PC-9 (cell line): ENCODE data around the gene CCDC93. TPM values are rescaled to one million over a fixed set of nuclear protein-coding genes. Genes with fewer than 3 reads are reported as not detected.

Experiments
- BruUV-seq: library from RNA; stranded (reverse); fragments of 400-500 nt; replicated peaks from 2 replicates; lab custom pipeline; 2021; lab: Mats Ljungman, UMichigan
- CTCF ChIA-PET: fragments of 300-600 bp; sonication (Branson Sonifier 250); formaldehyde crosslinking; loops from one replicate; lab custom pipeline; 2022; ENCODE audit warnings: antibody characterized with exemption; lab: Charles Lee
- POLR2A ChIA-PET: fragments of 300-600 bp; sonication (Branson Sonifier 250); formaldehyde crosslinking; loops from one replicate; lab custom pipeline; 2022; ENCODE audit warnings: antibody characterized with exemption; ENCODE audit not compliant: unreplicated experiment; lab: Charles Lee
- DNase-seq, 2 experiments: peaks; one replicate each; pipeline versions ENCODE4 v3.0.0 to v3.0.0-alpha.2; 2015 to 2022; ENCODE audit warnings: mixed read lengths in 1 of 2
- H2AFZ ChIP-seq: fragments of 200-600 bp; sonication (generic); 2 replicates; pipeline ENCODE4 v1.8.1; 2017; ENCODE audit warnings: antibody characterized with exemption
- H3F3A ChIP-seq: fragments of 200-600 bp; sonication (generic); 2 replicates; pipeline ENCODE4 v1.8.1; 2017; ENCODE audit warnings: antibody characterized with exemption, mild to moderate bottlenecking, low read depth; ENCODE audit not compliant: insufficient read depth
- H3K27ac ChIP-seq: fragments of 200-600 bp; sonication (generic); 2 replicates; pipeline ENCODE4 v1.6.1; 2016; ENCODE audit warnings: mixed run types
- H3K27me3 ChIP-seq: fragments of 200-600 bp; sonication (generic); 2 replicates; pipeline ENCODE4 v1.6.1; 2016; ENCODE audit warnings: low read depth, mixed run types; ENCODE audit not compliant: insufficient read depth
- H3K36me3 ChIP-seq: fragments of 200-600 bp; sonication (generic); 2 replicates; pipeline ENCODE4 v1.6.1; 2016; ENCODE audit warnings: low read depth, mixed run types
- H3K4me1 ChIP-seq: fragments of 200-600 bp; sonication (generic); replicated peaks from 2 replicates; pipeline ENCODE4 v1.6.1; 2016; ENCODE audit warnings: mixed run types; ENCODE audit not compliant: insufficient read depth
- H3K4me2 ChIP-seq: fragments of 200-600 bp; sonication (generic); 2 replicates; pipeline ENCODE4 v1.6.1; 2017; ENCODE audit warnings: mixed run types
- H3K4me3 ChIP-seq: fragments of 200-600 bp; sonication (generic); 2 replicates; pipeline ENCODE4 v1.6.1; 2016; ENCODE audit warnings: mixed run types
- H3K79me2 ChIP-seq: fragments of 200-600 bp; sonication (generic); 2 replicates; pipeline ENCODE4 v1.6.1; 2017; ENCODE audit warnings: low read depth, mixed run types
- H3K9me2 ChIP-seq: fragments of 200-600 bp; sonication (generic); 2 replicates; pipeline ENCODE4 v1.8.1; 2017; ENCODE audit warnings: mild to moderate bottlenecking; ENCODE audit not compliant: insufficient read depth
- H3K9me3 ChIP-seq: fragments of 200-600 bp; sonication (generic); 2 replicates; pipeline ENCODE4 v1.8.1; 2016; ENCODE audit warnings: low read depth; ENCODE audit not compliant: insufficient read depth
- H4K20me1 ChIP-seq: fragments of 200-600 bp; sonication (generic); 2 replicates; pipeline ENCODE4 v1.8.1; 2017; ENCODE audit not compliant: insufficient read depth
- EZH2 ChIP-seq: fragments of 200-600 bp; sonication (generic); IDR thresholded peaks from 2 replicates; pipeline ENCODE4 v1.8.0; 2017; ENCODE audit warnings: antibody characterized with exemption, low read depth
- intact Hi-C: fragments of 100-400 bp; cut with micrococcal nuclease; formaldehyde crosslinking; loops from one replicate; pipeline ENCODE4 v1.10.0; 2022; ENCODE audit not compliant: unreplicated experiment
- total RNA-seq: library from RNA; stranded (reverse); gene quantifications from 2 replicates; pipeline ENCODE4 v1.2.3, GENCODE V29; 2021
- TF ChIP-seq, protein P1 (sequence below): fragments of 200-600 bp; sonication (generic); conservative IDR thresholded peaks from 2 replicates; pipeline ENCODE4 v1.6.1; 2017; ENCODE audit warnings: mixed run types, antibody characterized with exemption, mild to moderate bottlenecking, moderate library complexity

CCDC93 gene
- total RNA-seq, 1 experiment from 2014 or later = 31.3 TPM

DNA sequence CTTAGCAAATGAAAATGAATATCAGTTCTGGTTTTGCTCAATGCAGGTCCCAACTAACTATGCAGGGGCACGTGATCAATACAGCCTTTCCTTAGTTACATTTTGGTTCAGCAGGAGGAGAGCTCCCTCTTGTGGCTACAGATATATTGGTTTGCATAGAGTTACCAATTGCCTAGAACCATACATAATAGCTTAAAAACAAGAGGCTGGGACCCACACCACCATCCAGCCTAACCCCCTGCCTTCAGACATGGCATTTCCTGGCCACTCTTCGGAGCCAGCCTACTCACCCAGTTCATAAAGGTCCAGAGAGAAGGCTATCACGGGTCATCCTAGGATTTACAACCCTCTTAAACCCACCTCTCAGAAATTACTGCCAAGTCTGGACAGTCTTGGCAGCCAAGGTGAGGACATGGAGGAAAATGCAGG lies 10.5 kb downstream of the CCDC93 start:
- H2AFZ ChIP-seq = no peak overlapping the region

DNA sequence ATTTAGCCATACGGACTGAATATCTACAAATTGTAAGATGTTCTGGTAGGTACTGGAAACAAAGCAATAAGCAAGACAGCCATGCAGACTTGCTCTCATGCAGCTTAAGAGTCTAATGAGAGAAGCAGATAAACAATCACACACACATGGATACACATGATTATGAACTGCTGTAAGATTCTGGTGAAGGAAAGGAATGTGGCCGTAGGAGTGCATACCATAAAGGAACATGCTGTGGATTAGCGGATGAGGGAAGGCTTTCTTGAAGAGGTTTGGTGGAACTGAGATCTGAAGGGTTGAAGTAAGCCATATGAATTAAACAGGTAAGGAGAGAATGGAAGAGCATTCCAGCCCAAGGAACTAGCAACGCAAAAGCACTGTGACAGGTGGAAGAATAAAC lies 13.8 kb downstream of the CCDC93 start:
- H3K4me1 ChIP-seq = no peaks in the 10 kb centered on the region
- H3K79me2 ChIP-seq = 0 out of 2 replicates have a peak, but pooled peaks cover 3% of the 10 kb centered on the region
- H3K27ac ChIP-seq = no peak overlapping the region
- no peaks in the 10 kb centered on the region for H3K9me3 ChIP-seq
- intact Hi-C loops = no loop called here
- TF ChIP-seq, protein P1, sequence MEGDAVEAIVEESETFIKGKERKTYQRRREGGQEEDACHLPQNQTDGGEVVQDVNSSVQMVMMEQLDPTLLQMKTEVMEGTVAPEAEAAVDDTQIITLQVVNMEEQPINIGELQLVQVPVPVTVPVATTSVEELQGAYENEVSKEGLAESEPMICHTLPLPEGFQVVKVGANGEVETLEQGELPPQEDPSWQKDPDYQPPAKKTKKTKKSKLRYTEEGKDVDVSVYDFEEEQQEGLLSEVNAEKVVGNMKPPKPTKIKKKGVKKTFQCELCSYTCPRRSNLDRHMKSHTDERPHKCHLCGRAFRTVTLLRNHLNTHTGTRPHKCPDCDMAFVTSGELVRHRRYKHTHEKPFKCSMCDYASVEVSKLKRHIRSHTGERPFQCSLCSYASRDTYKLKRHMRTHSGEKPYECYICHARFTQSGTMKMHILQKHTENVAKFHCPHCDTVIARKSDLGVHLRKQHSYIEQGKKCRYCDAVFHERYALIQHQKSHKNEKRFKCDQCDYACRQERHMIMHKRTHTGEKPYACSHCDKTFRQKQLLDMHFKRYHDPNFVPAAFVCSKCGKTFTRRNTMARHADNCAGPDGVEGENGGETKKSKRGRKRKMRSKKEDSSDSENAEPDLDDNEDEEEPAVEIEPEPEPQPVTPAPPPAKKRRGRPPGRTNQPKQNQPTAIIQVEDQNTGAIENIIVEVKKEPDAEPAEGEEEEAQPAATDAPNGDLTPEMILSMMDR = no peak
- no peak for TF ChIP-seq EZH2
- H2AFZ ChIP-seq = no peak overlapping the region
- H3K9me2 ChIP-seq = no peaks in the 10 kb centered on the region
- peaks cover 32% of the 10 kb centered on the region for H3K36me3 ChIP-seq
- H3K4me2 ChIP-seq = no peak overlapping the region
- no peak for DNase-seq
- peaks cover 13% of the 10 kb centered on the region; the same call in 1 of the 2 replicates for H4K20me1 ChIP-seq
- BruUV-seq = no TSS peak
- H3F3A ChIP-seq = peaks cover 8% of the 10 kb centered on the region; the same call in 1 of the 2 replicates
- CTCF ChIA-PET = no interaction called here
- no peaks in the 10 kb centered on the region for H3K27me3 ChIP-seq
- H3K4me3 ChIP-seq = no peak overlapping the region
- POLR2A ChIA-PET = no interaction called here

More for the DNA sequence above, 10.5 kb downstream of the CCDC93 start:
- peaks cover 12% of the 10 kb centered on the region; the same call in 1 of the 2 replicates for H3F3A ChIP-seq
- H3K27ac ChIP-seq = no peak overlapping the region
- H3K36me3 ChIP-seq = peaks cover 45% of the 10 kb centered on the region
- H4K20me1 ChIP-seq = peaks cover 16% of the 10 kb centered on the region
- POLR2A ChIA-PET = no interaction called here
- TF ChIP-seq, protein P1 = peak; percentile 98
- no peak for TF ChIP-seq EZH2
- peak; percentile 38 to 73 for DNase-seq
- intact Hi-C loops = loop anchor here (1.0 kb wide), 1 partner anchor 189 kb away; the partner anchor contains the start of gene DDX18
- H3K9me2 ChIP-seq = no peaks in the 10 kb centered on the region
- no TSS peak for BruUV-seq
- 0 out of 2 replicates have a peak, but pooled peaks cover 3% of the 10 kb centered on the region for H3K79me2 ChIP-seq
- CTCF ChIA-PET = interaction anchor here (0.5 to 1.3 kb wide), 6 partner anchors 9 to 446 kb away, joined by 3 to 12 read pairs (median 6); partner anchors contain the start of genes CCDC93 and DDX18
- H3K9me3 ChIP-seq = no peaks in the 10 kb centered on the region
- H3K4me3 ChIP-seq = no peak overlapping the region
- H3K4me2 ChIP-seq = no peak overlapping the region
- no peaks in the 10 kb centered on the region for H3K27me3 ChIP-seq
- no peaks in the 10 kb centered on the region for H3K4me1 ChIP-seq

DNA sequence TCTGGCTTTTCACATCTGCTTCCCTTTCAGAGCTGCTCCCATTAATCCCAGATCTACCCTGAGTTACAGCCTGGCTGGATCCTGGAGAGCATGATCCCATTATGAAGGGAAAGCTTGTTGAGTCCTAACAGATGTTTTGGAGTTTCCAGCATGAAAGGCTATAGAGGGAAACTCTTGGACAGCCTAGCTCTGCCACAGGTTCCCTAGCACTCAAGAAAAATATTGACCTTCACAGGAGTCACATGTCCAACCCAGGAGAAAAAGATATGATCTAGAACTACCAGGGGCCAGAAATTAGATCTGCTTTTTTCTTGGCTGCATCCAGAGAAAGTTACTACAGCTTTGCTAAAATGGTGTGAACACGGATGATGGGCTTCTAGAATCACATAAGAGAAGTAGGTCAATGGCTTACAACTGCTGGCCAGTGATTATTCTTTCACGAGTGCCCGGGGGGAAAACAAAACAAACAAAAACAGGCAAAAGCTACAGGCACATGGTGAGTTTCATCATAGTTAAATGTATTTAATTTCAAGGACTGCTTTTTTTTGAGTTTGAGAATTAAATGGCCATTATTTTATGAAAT lies 15.9 kb downstream of the CCDC93 start:
- Histone ChIP-seq H2AFZ (no peak overlapping the region), H3K9me3 (no peaks in the 10 kb centered on the region), H3K4me3 (no peak overlapping the region), H3F3A (no peaks in the 10 kb centered on the region; the same call in 1 of the 2 replicates), H3K27ac (no peak overlapping the region), H3K79me2 (0 out of 2 replicates have a peak, but pooled peaks cover under 1% of the 10 kb centered on the region), H3K36me3 (peaks cover 43% of the 10 kb centered on the region), H3K4me1 (no peaks in the 10 kb centered on the region), H4K20me1 (peaks cover 10% of the 10 kb centered on the region; the same call in 1 of the 2 replicates), H3K9me2 (no peaks in the 10 kb centered on the region), H3K27me3 (no peaks in the 10 kb centered on the region), H3K4me2 (no peak overlapping the region)
- TF ChIP-seq EZH2 = no peak
- TF ChIP-seq, protein P1 = no peak
- CTCF ChIA-PET = no interaction called here
- no TSS peak for BruUV-seq
- DNase-seq = no peak
- intact Hi-C loops = no loop called here
- POLR2A ChIA-PET = no interaction called here
